HPDE6-E6E7 (cell line): ENCODE results near the gene LRRC36.

Experiments
- DNase-seq: peaks from one replicate; pipeline ENCODE4 v3.0.0; 2011; ENCODE audit warnings: missing footprints; ENCODE audit errors: extremely low spot score

The LRRC36 gene

GRCh38 chr16:67326472-67327309 lies at the start of gene LRRC36, which contains the start of gene KCTD19:
TSS of gene LRRC36 (plus strand) at chr16:67326815. CDS start at chr16:67326863, 48 bp downstream.
TSS of gene KCTD19 (minus strand) at chr16:67326741. CDS start at chr16:67326707, 34 bp downstream.
- DNase-seq, result no peak

GRCh38 chr16:67277294-67277998 lies 49.2 kb upstream of the LRRC36 start:
- peak; percentile 99 for DNase-seq

GRCh38 chr16:67277999-67278772 lies 48.4 kb upstream of the LRRC36 start:
- DNase-seq, result peak; percentile 48

GRCh38 chr16:67278773-67279295 lies 47.8 kb upstream of the LRRC36 start:
- DNase-seq, result peak; percentile 77

- DNase-seq, result peak; percentile 96
Observed at GRCh38 chr16:67279296-67280089, 47.1 kb upstream of the LRRC36 start, which contains the start of gene PLEKHG4. TSS of gene PLEKHG4 (plus strand) at chr16:67279532. CDS start at chr16:67280045, 513 bp downstream.

GRCh38 chr16:67280090-67281015 lies 46.3 kb upstream of the LRRC36 start:
- DNase-seq, result no peak

- no peak for DNase-seq
Observed at GRCh38 chr16:67281536-67282446, 44.8 kb upstream of the LRRC36 start.

- no peak for DNase-seq
Observed at GRCh38 chr16:67282447-67282805, 44.2 kb upstream of the LRRC36 start.

GRCh38 chr16:67283039-67283825 lies 43.4 kb upstream of the LRRC36 start:
- DNase-seq, result no peak

GRCh38 chr16:67283826-67284555 lies 42.6 kb upstream of the LRRC36 start:
- DNase-seq, result no peak

GRCh38 chr16:67284699-67285646 lies 41.6 kb upstream of the LRRC36 start:
- no peak for DNase-seq

- no peak for DNase-seq
Observed at GRCh38 chr16:67286441-67287235, 40.0 kb upstream of the LRRC36 start.

GRCh38 chr16:67287960-67288359 lies 38.7 kb upstream of the LRRC36 start:
- DNase-seq, result no peak

GRCh38 chr16:67291461-67291860 lies 35.2 kb upstream of the LRRC36 start:
- no peak for DNase-seq

- no peak for DNase-seq
Observed at GRCh38 chr16:67294171-67294757, 32.4 kb upstream of the LRRC36 start.
